Activated CD8-positive, alpha-beta memory T cell treated with anti-CD3 and anti-CD28 coated beads for 1 hour (primary cell): ENCODE data around the gene TNS2.

Experiments used
- DNase-seq, 2 donors: peaks; one replicate each; pipeline ENCODE4 v3.0.0-alpha.2; 2020; ENCODE audit warnings: low read depth in 1 of 2; ENCODE audit errors: extremely low read depth in 1 of 2

The TNS2 gene

DNA sequence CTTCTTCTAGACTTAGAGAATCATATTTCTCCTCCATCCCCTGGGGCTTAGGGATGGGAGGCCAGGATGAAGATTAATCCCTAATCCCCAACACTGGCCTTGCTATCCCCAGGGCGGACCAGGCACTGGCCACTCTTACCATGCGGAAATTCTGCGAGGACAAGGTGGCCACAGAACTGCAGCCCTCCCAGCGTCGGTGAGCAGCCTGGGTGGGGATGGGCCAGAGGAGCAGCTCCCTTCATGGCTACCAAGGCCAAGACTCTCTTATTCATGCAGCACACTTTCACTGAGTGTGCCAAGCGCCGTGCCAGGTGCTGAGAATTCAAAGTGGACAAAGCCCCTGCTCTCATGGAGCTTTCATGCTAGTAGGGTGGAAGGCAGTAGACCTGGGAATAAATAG is 7.0 kb downstream of the TNS2 start:
- no peak for DNase-seq

DNA sequence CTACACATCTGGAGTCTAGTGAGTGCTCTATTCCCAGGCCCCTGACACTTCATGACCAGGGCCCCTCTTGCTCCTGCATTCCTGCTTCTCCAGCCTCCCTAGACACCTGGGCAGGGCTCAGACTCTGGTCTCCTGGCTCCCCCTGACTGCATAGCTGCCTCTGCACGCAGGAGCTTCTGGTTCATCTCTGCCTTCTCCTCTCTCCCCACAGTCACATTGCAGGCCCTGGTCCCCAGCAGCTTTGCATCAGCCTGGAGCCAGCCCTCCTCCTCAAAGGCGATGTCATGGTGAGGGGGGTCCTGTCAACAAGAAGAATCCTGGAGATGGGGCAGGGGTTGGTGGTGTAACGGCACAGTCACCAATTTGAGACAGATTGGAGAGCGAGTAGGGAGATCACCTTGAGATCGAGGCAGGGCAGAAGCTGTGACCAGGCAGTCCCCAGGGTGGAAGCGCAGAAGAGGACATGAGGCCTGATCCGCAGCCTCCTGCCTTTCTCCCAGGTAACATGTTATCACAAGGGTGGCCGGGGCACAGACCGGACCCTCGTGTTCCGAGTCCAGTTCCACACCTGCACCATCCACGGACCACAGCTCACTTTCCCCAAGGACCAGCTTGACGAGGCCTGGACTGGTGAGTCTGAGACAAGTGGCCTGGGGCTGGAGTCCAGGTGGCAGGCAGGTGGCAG is 8.1 kb downstream of the TNS2 start:
- DNase-seq, result no peak

DNA sequence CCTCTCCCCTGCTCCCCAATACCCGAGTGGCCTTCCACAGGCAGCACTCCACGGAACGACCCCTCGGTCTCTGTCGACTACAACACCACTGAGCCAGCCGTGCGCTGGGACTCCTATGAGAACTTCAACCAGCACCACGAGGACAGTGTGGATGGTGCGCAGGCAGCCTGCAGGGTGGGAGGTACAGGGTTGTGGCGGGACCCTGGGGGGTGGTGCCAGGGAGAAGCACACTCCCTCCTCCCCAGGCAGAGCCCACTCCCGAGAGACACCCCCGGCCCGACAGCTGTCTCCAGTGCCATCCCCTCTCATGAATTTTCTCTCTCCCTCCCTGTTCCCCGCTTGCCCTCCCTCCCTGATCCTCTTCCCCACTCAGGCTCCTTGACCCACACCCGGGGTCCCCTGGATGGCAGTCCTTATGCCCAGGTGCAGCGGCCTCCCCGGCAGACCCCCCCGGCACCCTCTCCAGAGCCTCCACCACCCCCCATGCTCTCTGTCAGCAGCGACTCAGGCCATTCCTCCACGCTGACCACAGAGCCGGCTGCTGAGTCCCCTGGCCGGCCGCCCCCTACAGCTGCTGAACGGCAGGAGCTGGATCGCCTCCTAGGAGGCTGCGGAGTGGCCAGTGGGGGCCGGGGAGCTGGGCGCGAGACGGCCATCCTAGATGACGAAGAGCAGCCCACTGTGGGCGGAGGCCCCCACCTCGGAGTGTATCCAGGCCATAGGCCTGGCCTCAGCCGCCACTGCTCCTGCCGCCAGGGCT is 9.0 kb downstream of the TNS2 start:
- no peak for DNase-seq

DNA sequence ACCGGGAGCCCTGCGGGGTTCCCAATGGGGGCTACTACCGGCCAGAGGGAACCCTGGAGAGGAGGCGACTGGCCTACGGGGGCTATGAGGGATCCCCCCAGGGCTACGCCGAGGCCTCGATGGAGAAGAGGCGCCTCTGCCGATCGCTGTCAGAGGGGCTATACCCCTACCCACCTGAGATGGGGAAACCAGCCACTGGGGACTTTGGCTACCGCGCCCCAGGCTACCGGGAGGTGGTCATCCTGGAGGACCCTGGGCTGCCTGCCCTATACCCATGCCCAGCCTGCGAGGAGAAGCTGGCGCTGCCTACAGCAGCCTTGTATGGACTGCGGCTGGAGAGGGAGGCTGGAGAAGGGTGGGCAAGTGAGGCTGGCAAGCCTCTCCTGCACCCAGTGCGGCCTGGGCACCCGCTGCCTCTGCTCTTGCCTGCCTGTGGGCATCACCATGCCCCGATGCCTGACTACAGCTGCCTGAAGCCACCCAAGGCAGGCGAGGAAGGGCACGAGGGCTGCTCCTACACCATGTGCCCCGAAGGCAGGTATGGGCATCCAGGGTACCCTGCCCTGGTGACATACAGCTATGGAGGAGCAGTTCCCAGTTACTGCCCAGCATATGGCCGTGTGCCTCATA is 9.7 kb downstream of the TNS2 start:
- DNase-seq, result no peak

DNA sequence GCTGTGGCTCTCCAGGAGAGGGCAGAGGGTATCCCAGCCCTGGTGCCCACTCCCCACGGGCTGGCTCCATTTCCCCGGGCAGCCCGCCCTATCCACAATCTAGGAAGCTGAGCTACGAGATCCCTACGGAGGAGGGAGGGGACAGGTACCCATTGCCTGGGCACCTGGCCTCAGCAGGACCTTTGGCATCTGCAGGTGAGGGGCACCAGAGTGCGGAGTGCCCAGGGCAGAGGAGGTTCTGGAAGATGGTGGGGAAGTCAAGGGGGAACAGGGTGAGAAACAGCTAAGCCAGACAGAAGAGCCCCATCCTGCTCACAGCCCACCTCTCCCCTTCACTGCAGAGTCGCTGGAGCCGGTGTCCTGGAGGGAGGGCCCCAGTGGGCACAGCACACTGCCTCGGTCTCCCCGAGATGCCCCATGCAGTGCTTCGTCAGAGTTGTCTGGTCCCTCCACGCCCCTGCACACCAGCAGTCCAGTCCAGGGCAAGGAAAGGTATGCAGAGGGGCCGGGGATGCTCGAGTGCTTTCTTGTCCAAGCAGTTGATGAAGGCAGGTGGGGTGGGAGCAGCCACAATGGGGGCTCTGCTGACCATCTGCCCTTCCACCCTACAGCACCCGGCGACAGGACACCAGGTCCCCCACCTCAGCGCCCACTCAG is 10.3 kb downstream of the TNS2 start:
- no peak for DNase-seq

DNA sequence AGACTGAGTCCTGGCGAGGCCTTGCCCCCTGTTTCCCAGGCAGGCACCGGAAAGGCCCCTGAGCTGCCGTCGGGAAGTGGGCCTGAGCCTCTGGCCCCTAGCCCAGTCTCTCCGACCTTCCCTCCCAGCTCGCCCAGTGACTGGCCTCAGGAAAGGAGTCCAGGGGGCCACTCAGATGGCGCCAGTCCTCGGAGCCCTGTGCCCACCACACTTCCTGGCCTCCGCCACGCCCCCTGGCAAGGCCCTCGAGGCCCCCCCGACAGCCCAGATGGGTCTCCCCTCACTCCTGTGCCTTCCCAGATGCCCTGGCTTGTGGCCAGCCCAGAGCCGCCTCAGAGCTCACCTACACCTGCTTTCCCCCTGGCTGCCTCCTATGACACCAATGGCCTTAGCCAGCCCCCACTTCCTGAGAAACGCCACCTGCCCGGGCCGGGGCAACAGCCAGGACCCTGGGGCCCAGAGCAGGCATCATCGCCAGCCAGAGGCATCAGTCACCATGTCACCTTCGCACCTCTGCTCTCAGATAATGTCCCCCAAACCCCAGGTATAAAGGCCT is 10.9 kb downstream of the TNS2 start:
- no peak for DNase-seq

DNA sequence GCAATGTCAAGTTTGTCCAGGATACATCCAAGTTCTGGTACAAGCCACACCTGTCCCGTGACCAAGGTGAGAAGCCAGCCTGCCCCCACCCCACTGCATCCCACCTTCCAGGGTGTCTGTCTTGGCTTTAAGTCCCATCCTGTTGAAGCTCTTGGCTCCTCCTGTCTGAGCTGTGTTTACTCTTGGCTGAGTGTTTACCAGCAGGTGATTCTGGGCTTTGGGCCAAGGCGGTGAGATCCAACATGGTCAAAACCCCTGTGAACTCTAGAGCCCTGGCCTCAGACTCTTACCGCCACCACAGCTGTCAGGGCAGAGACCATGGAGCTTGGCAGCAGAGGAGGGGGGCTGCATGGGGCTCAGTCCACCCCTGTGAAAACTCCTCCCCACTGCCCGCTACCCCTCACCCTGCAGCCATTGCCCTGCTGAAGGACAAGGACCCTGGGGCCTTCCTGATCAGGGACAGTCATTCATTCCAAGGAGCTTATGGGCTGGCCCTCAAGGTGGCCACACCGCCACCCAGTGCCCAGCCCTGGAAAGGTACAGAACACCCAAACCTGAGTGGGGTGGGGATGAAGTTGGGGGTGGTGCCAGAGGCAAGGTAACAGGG is 11.6 kb downstream of the TNS2 start:
- no peak for DNase-seq

DNA sequence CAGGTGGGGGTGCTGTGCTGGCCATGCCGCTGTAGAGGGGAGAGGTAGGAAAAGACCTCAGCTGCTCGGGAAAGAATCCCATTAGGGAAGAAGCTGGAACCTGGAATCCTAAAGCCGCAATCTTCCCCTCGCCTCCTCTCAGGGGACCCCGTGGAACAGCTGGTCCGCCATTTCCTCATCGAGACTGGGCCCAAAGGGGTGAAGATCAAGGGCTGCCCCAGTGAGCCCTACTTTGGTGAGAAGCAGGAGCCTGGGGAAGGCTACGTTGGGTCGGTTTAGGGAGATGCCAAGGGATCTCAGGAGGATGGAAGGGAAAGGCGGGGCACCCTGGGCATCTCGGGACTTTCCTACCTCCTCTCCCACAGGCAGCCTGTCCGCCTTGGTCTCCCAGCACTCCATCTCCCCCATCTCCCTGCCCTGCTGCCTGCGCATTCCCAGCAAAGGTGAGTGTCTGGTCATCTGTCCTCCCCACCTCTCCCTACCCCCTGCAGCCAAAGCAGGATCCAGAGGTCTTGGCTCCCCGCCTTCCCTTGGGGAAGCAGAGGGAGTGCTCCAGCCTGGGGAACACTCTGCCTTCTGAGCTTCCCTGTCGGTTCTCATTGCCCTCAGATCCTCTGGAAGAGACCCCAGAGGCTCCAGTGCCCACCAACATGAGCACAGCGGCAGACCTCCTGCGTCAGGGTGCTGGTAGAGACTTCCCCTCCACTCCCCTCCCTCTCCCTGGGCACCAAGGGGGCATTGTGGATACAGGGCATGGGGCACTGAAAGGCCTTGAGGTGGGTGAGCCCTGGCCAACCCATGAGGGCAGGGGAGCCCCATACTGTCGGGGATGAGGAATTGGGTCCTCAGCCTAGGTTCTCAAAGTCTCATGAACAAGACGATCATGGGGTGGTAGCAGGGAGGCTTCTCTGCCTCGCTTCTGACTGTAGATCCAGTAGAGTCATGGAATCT is 12.4 kb downstream of the TNS2 start:
- no peak for DNase-seq

DNA sequence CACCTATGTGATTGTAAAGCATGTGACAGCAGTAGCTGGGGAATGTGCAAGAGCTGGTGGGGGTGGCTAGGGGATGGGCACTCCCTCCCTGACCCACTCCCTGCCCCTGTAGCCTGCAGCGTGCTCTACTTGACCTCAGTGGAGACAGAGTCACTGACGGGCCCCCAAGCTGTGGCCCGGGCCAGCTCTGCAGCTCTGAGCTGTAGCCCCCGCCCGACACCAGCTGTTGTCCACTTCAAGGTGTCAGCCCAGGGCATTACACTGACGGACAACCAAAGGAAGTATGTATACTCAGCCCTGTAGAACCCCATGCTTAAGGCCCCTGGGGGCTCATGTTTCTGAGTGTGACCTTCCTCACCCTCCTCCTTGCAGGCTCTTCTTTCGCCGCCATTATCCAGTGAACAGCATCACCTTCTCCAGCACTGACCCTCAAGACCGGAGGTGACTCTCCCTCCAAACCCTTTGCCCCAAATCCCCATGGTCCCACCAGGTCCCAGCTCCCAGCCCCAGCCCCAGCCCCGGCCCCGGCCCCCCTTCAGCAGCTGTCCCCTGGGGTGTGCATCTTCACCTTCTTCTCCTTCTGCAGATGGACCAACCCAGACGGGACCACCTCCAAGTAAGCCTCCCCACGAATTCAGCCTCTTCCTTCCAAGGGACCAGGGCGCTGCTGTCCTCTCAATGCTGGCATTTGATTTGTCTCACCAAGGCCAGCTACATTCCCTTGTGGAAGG is 13.3 kb downstream of the TNS2 start:
- no peak for DNase-seq

DNA sequence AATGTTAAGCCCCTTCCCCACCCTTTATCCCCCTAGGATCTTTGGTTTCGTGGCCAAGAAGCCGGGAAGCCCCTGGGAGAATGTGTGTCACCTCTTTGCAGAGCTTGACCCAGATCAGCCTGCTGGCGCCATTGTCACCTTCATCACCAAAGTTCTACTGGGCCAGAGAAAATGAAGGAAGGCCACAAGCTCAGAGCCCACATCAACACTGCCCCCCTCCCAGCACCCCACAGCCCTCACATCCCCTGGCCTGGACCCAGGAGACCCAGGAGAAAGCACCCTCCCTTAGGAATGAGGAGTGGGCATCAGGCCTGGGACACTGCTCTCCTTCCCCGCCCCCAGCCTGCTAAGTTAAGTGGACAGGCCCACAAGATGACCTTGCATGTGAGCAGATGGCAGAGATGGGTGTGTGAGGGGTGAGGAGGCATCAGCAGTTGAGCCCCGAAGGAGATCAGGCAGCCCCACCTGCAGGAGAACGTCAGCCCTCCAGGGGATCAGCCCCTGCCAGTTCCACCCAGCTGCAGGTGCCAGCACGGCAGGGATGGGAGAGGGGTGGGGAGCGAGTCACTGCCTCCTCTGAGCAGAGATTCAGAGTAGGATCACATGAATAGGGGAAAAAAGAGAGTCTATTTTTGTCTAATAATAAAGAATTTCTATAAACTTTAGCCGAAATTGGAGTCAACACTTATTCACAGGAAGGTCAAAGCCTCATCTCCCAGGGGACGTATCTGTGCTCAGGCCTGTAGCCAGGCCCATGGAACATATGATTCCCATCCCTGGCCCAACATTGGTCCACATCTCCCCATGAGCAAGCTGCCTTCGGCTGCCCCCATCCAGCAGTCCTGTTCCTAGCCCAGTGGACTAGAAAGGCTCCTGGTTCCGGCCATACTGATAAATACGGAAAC is 14.1 kb downstream of the TNS2 start:
- no peak for DNase-seq

DNA sequence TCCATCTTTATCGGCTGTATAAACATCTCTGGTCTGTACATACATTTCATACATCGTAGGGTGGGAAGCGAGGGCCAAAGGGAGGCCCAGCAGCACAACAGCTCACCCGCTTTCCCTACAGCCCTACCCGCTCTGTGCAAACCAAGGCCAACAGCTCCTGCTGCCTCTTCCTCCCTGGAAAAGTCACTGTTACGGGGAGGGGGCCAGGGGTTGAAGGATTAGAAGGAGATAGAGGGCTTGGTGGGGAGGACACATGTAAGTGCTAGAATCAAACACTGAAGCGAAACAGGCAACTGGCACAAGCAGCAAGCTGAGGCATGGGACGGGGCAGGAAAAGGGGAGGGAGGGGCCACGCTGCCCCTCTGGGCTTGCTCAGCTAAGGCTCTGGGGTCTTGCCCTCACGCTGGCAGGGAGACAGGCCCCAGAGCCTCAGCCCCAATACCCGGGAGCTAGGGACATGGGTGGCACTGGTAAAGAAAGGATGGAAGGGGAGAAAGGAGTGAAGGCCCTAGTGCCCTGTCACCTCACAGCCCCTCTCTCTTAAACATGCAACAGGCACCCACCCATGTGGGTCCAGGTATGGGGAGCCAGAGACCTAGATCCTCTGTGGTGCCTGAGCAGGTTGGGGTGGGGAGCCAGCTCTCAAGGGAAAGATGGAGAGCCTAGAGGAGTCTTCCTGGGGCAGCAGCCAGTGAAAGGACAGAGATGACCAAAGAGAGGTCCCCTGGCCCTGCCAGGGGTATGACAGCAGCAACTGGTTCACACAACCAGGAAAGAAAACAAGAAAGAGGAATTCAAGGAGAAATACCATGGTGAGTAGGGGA is 15.0 kb downstream of the TNS2 start:
- DNase-seq, result no peak

DNA sequence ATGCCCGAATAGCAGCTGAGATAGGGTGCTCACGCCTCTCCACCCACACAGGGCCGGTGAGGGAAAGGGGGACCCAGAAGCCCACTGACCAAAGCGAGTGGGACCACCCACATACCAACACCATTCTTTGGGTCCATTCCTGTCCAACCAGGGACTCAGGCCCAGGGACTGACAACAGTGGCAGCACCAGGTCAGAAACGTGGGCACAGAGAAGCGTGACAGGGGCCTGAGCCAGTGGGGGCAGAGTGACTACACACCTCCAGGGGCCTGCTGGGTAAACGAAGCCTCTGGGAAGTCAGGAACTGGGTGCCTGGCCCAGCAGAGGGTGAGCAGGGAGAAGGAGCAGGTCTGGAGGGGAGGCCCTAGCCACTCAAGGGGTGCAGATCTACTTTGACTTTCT is 15.6 kb downstream of the TNS2 start:
- DNase-seq, result no peak

DNA sequence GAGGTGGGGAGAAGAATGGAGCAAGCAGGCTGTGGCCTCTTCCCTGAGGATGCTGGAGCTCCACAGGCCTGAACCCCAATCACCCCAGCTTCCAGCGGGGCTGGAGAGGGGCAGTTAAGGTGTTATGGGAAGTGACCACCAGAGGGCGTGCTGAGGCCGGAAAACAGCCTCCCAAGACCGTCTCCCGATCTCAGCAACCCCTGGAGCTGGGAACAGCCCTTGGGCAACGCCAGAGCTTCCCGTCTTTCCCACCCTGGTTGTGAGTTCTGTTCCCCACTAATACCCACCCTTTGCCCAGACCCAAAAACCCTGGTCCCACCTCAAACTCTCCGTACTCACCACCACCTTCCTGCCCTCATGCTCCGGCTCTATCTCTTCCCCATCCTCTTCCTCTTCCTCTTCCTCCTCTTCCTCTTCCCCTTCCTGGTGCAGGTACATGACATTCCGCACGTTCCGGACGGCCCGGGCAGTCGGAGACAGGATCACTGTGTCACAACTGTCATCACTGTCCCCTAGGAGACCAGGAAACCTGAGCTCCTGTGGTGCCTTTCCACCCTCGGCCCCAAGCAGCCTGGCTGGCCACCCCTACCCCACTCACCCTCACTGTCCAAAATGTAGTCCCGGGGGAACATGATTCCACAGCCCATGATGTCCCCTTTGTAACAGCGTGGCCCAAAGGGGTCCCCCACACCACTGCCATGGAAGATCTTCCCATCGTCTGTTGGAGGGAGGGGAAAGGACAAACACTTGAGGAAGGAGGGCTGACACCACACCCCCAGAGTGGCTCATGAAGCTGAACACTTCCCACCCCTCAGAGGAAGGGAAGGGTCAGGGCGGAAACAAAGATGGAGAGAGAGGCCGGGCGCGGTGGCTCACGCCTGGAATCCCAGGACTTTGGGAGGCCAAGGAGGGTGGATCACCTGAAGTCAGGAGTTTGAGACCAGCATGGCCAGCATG is 16.4 kb downstream of the TNS2 start:
- DNase-seq, result peak; percentile 20 to 51

DNA sequence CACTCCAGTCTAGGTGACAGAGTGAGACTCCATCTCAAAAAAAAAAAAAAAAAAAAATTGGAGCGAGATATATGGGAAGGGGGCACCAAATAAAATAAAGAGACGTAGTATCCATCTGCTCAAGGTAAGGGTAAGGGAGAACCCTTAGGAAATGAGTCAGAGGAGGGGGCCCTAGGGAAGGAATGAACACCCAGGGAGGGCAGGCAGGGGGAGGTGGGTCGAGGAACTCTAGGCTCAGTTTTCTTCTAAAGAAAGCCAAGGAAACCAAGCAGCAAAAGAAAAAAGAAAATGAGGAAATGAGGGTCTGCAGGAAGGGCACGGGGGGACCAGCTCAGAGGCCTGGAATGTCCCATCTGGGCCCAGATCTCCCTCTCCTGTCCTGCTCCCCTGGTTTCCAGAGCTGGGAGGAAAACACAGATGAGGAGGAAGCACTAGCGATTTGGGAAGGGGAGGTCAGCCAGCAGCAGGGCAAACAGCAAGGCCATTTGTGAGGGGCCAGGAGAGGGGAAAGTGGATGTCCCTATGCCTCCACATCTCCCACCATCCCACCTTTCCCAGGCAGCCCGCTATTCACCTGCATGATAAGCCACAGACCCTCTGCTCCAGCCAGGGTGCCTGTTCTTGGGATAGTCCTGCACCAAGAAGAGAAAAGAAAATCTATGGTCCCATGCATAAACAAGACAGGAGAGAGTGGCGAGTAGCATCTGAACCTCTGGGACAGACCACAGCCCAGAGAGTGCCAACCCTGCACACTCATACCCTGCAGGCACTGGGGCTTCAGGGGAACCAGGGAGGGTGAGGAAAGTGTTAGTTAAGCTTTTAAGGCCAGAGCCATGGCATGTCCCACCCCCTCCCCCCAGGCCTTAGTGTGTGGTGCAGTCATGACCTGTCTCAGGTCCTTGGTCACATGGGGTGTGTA is 17.5 kb downstream of the TNS2 start:
- no peak for DNase-seq
